Activated naive CD8-positive, alpha-beta T cell treated with anti-CD3 and anti-CD28 coated beads for 36 hours (primary cell): ENCODE results near the gene STK32A. TPM values are rescaled to one million over a fixed set of nuclear protein-coding genes. Genes with fewer than 3 reads are reported as not detected.
"Not testable (repeated sequence)": the region's sequence is repeated elsewhere in the genome, so short reads cannot be mapped to it uniquely, and the experiment has no call there.

ENCODE experiments used
- DNase-seq: peaks from one replicate; pipeline ENCODE4 v3.0.0; 2021
- H3K27ac Mint-ChIP-seq: one replicate; pipeline ENCODE4 v1.8.0; 2022; ENCODE audit warnings: mild to moderate bottlenecking, moderate library complexity, mixed read lengths
- H3K27me3 Mint-ChIP-seq: one replicate; pipeline ENCODE4 v1.8.0; 2022; ENCODE audit warnings: mild to moderate bottlenecking, mixed read lengths
- H3K36me3 Mint-ChIP-seq: one replicate; pipeline ENCODE4 v1.8.0; 2021; ENCODE audit warnings: mild to moderate bottlenecking, mixed read lengths
- H3K4me1 Mint-ChIP-seq: one replicate; pipeline ENCODE4 v1.8.0; 2021; ENCODE audit warnings: mixed read lengths
- H3K4me3 Mint-ChIP-seq: one replicate; pipeline ENCODE4 v1.8.0; 2022; ENCODE audit warnings: mild to moderate bottlenecking, moderate library complexity, mixed read lengths
- H3K9me3 Mint-ChIP-seq: one replicate; pipeline ENCODE4 v1.8.0; 2022; ENCODE audit warnings: mixed read lengths
- total RNA-seq, 2 experiments: library from RNA; stranded (reverse); gene quantifications; one replicate each; pipeline ENCODE4 v1.2.3, GENCODE V29; 2021

Gene STK32A
- total RNA-seq, 2 experiments from 2014 or later = not detected

GRCh38 chr5:147226512-147226911 lies 8.3 kb upstream of the STK32A start:
- DNase-seq = no peak
- H3K36me3 Mint-ChIP-seq = no peaks in the 10 kb centered on the region
- H3K27ac Mint-ChIP-seq = no peak overlapping the region
- H3K27me3 Mint-ChIP-seq = peaks cover 13% of the 10 kb centered on the region
- H3K9me3 Mint-ChIP-seq = peaks cover 7% of the 10 kb centered on the region
- H3K4me3 Mint-ChIP-seq = no peak overlapping the region
- H3K4me1 Mint-ChIP-seq = no peaks in the 10 kb centered on the region

- Mint-ChIP-seq H3K9me3 (no peaks in the 10 kb centered on the region), H3K4me1 (no peaks in the 10 kb centered on the region), H3K27me3 (peaks cover 63% of the 10 kb centered on the region), H3K27ac (no peak overlapping the region), H3K4me3 (no peak overlapping the region), H3K36me3 (no peaks in the 10 kb centered on the region)
- no peak for DNase-seq
Measured at GRCh38 chr5:147234239-147234824, 494 bp upstream of the STK32A start.

GRCh38 chr5:147240266-147240985 lies 5.6 kb downstream of the STK32A start:
- Mint-ChIP-seq H3K27me3 (peaks cover 21% of the 10 kb centered on the region), H3K36me3 (no peaks in the 10 kb centered on the region), H3K4me1 (no peaks in the 10 kb centered on the region), H3K27ac (no peak overlapping the region), H3K4me3 (no peak overlapping the region), H3K9me3 (no peaks in the 10 kb centered on the region)
- DNase-seq = no peak

GRCh38 chr5:147243238-147243637 lies 8.4 kb downstream of the STK32A start:
- not testable (repeated sequence) for H3K27me3 Mint-ChIP-seq, H3K4me1 Mint-ChIP-seq, H3K9me3 Mint-ChIP-seq, DNase-seq, H3K4me3 Mint-ChIP-seq, H3K36me3 Mint-ChIP-seq, H3K27ac Mint-ChIP-seq

- Mint-ChIP-seq H3K9me3 (no peaks in the 10 kb centered on the region), H3K27ac (no peak overlapping the region), H3K4me1 (no peaks in the 10 kb centered on the region), H3K36me3 (no peaks in the 10 kb centered on the region), H3K4me3 (no peak overlapping the region), H3K27me3 (no peaks in the 10 kb centered on the region)
- no peak for DNase-seq
Measured at GRCh38 chr5:147245381-147246165, 10.7 kb downstream of the STK32A start.

GRCh38 chr5:147248561-147248960 lies 13.7 kb downstream of the STK32A start:
- no peaks in the 10 kb centered on the region for H3K9me3 Mint-ChIP-seq
- no peak for DNase-seq
- H3K36me3 Mint-ChIP-seq = no peaks in the 10 kb centered on the region
- no peak overlapping the region for H3K27ac Mint-ChIP-seq
- H3K4me1 Mint-ChIP-seq = no peaks in the 10 kb centered on the region
- H3K4me3 Mint-ChIP-seq = no peak overlapping the region
- no peaks in the 10 kb centered on the region for H3K27me3 Mint-ChIP-seq

- H3K4me1 Mint-ChIP-seq = no peaks in the 10 kb centered on the region
- H3K9me3 Mint-ChIP-seq = peaks cover 2% of the 10 kb centered on the region
- no peak overlapping the region for H3K27ac Mint-ChIP-seq
- peaks cover 14% of the 10 kb centered on the region for H3K27me3 Mint-ChIP-seq
- H3K36me3 Mint-ChIP-seq = no peaks in the 10 kb centered on the region
- no peak for DNase-seq
- H3K4me3 Mint-ChIP-seq = no peak overlapping the region
Measured at GRCh38 chr5:147259837-147260236, 25.0 kb downstream of the STK32A start.

GRCh38 chr5:147267082-147267832 lies 32.4 kb downstream of the STK32A start:
- Mint-ChIP-seq H3K27me3 (peaks cover 4% of the 10 kb centered on the region), H3K4me1 (no peaks in the 10 kb centered on the region), H3K27ac (no peak overlapping the region), H3K4me3 (no peak overlapping the region), H3K9me3 (peaks cover 8% of the 10 kb centered on the region), H3K36me3 (no peaks in the 10 kb centered on the region)
- DNase-seq = no peak

GRCh38 chr5:147276497-147276896 lies 41.7 kb downstream of the STK32A start:
- Mint-ChIP-seq H3K4me3 (no peak overlapping the region), H3K27me3 (peaks cover 10% of the 10 kb centered on the region), H3K36me3 (no peaks in the 10 kb centered on the region), H3K4me1 (no peaks in the 10 kb centered on the region), H3K9me3 (peaks cover 8% of the 10 kb centered on the region), H3K27ac (no peak overlapping the region)
- DNase-seq = no peak

GRCh38 chr5:147286296-147286695 lies 51.5 kb downstream of the STK32A start:
- Mint-ChIP-seq H3K4me3 (no peak overlapping the region), H3K36me3 (no peaks in the 10 kb centered on the region), H3K27me3 (no peaks in the 10 kb centered on the region), H3K4me1 (no peaks in the 10 kb centered on the region), H3K27ac (no peak overlapping the region), H3K9me3 (peaks cover 15% of the 10 kb centered on the region)
- DNase-seq = no peak

GRCh38 chr5:147287110-147287509 lies 52.3 kb downstream of the STK32A start:
- no peak overlapping the region for H3K4me3 Mint-ChIP-seq
- H3K4me1 Mint-ChIP-seq = no peaks in the 10 kb centered on the region
- no peak for DNase-seq
- peaks cover 12% of the 10 kb centered on the region for H3K9me3 Mint-ChIP-seq
- no peak overlapping the region for H3K27ac Mint-ChIP-seq
- no peaks in the 10 kb centered on the region for H3K27me3 Mint-ChIP-seq
- H3K36me3 Mint-ChIP-seq = no peaks in the 10 kb centered on the region

GRCh38 chr5:147290261-147290660 lies 55.4 kb downstream of the STK32A start:
- Mint-ChIP-seq H3K27ac (no peak overlapping the region), H3K36me3 (no peaks in the 10 kb centered on the region), H3K4me3 (no peak overlapping the region), H3K27me3 (no peaks in the 10 kb centered on the region), H3K4me1 (no peaks in the 10 kb centered on the region), H3K9me3 (peaks cover 2% of the 10 kb centered on the region)
- no peak for DNase-seq

- Mint-ChIP-seq H3K4me3 (no peak overlapping the region), H3K9me3 (peaks cover 2% of the 10 kb centered on the region), H3K36me3 (no peaks in the 10 kb centered on the region), H3K27ac (no peak overlapping the region), H3K4me1 (no peaks in the 10 kb centered on the region), H3K27me3 (peaks cover 4% of the 10 kb centered on the region)
- DNase-seq = no peak
Measured at GRCh38 chr5:147303251-147303650, 68.4 kb downstream of the STK32A start.

GRCh38 chr5:147303976-147304375 lies 69.2 kb downstream of the STK32A start:
- peaks cover 2% of the 10 kb centered on the region for H3K9me3 Mint-ChIP-seq
- no peaks in the 10 kb centered on the region for H3K4me1 Mint-ChIP-seq
- no peak overlapping the region for H3K4me3 Mint-ChIP-seq
- H3K27ac Mint-ChIP-seq = no peak overlapping the region
- no peak for DNase-seq
- H3K27me3 Mint-ChIP-seq = no peaks in the 10 kb centered on the region
- no peaks in the 10 kb centered on the region for H3K36me3 Mint-ChIP-seq

GRCh38 chr5:147305147-147305546 lies 70.3 kb downstream of the STK32A start:
- Mint-ChIP-seq H3K36me3 (no peaks in the 10 kb centered on the region), H3K4me1 (no peaks in the 10 kb centered on the region), H3K9me3 (peaks cover 2% of the 10 kb centered on the region), H3K27me3 (no peaks in the 10 kb centered on the region), H3K27ac (no peak overlapping the region), H3K4me3 (no peak overlapping the region)
- no peak for DNase-seq
